ENCODE measurements around the gene SHB.

SHB gene

GRCh38 chr9:37953206-37953774 lies 115.7 kb downstream of the SHB start:
- no peak for DNase-seq (ENCODE audit: low read depth in 3 of 3)

- no peak for DNase-seq (ENCODE audit: low read depth in 3 of 3)
These were observed 116.3 kb downstream of the SHB start for GRCh38 chr9:37952731-37953130.

- DNase-seq (ENCODE audit: low read depth in 3 of 3), result no peak
These were observed 117.2 kb downstream of the SHB start for GRCh38 chr9:37951671-37952449.

GRCh38 chr9:37950561-37950960 lies 118.5 kb downstream of the SHB start:
- no peak for DNase-seq (ENCODE audit: low read depth in 3 of 3)

- no peak for DNase-seq (ENCODE audit: low read depth in 3 of 3)
These were observed 119.5 kb downstream of the SHB start for GRCh38 chr9:37949576-37949975.

- DNase-seq (ENCODE audit: low read depth in 3 of 3), result no peak
These were observed 120.5 kb downstream of the SHB start for GRCh38 chr9:37948417-37948980.

- no peak for DNase-seq (ENCODE audit: low read depth in 3 of 3)
These were observed 121.0 kb downstream of the SHB start for GRCh38 chr9:37947977-37948376.

GRCh38 chr9:37947471-37947870 lies 121.6 kb downstream of the SHB start:
- no peak for DNase-seq (ENCODE audit: low read depth in 3 of 3)

- no peak for DNase-seq (ENCODE audit: low read depth in 3 of 3)
These were observed 122.1 kb downstream of the SHB start for GRCh38 chr9:37946971-37947370.

GRCh38 chr9:37946041-37946440 lies 123.0 kb downstream of the SHB start:
- DNase-seq (ENCODE audit: low read depth in 3 of 3), result no peak

- no peak for DNase-seq (ENCODE audit: low read depth in 3 of 3)
These were observed 124.2 kb downstream of the SHB start for GRCh38 chr9:37944671-37945481.

GRCh38 chr9:37944266-37944650 lies 124.8 kb downstream of the SHB start:
- DNase-seq (ENCODE audit: low read depth in 3 of 3), result no peak

- DNase-seq (ENCODE audit: low read depth in 3 of 3), result no peak
These were observed 125.4 kb downstream of the SHB start for GRCh38 chr9:37943345-37944265.

- no peak for DNase-seq (ENCODE audit: low read depth in 3 of 3)
These were observed 126.2 kb downstream of the SHB start for GRCh38 chr9:37942621-37943344.

- no peak for DNase-seq (ENCODE audit: low read depth in 3 of 3)
These were observed 127.8 kb downstream of the SHB start for GRCh38 chr9:37941253-37941652.

GRCh38 chr9:37939575-37940095 lies 129.4 kb downstream of the SHB start:
- no peak for DNase-seq (ENCODE audit: low read depth in 3 of 3)

GRCh38 chr9:37938121-37938891 lies 130.7 kb downstream of the SHB start:
- DNase-seq (ENCODE audit: low read depth in 3 of 3), result no peak

- no peak for DNase-seq (ENCODE audit: low read depth in 3 of 3)
These were observed 131.7 kb downstream of the SHB start for GRCh38 chr9:37937366-37937765.

- no peak for DNase-seq (ENCODE audit: low read depth in 3 of 3)
These were observed 132.1 kb downstream of the SHB start for GRCh38 chr9:37936965-37937364.

- DNase-seq (ENCODE audit: low read depth in 3 of 3), result no peak
These were observed 132.7 kb downstream of the SHB start for GRCh38 chr9:37936376-37936775.
